ENCODE measurements around the gene TRIM45. TPM values are rescaled to one million over a fixed set of nuclear protein-coding genes. Genes with fewer than 3 reads are reported as not detected.

TRIM45 gene
- total RNA-seq, 1 donor from 2014 or later, result 7.0 TPM

DNA sequence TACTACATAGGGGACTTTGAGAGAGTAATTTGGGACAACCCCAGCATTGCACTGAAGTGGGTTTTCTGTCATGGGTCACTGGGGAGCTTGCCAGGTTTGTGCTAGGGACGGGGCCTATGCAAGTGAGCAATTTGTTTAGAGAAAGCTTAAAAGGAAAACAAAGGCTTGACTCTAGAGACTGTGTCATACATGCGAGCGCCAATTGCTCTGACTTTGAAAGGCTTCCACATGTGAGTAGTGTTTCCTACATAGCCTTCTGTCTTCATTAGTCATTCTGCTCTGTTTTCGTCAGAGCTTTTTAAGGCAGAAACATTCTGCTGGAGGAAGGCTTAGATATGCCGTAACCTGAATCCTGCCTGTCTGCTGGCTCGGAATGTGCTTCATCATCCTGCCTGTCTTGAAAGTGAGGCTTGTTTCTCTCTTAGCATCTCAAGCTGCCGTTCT is 28.4 kb downstream of the TRIM45 start:
- no peaks in the 10 kb centered on the region for H3K4me1 Mint-ChIP-seq (ENCODE audit: unreplicated experiment)
- TF ChIP-seq, protein P1, sequence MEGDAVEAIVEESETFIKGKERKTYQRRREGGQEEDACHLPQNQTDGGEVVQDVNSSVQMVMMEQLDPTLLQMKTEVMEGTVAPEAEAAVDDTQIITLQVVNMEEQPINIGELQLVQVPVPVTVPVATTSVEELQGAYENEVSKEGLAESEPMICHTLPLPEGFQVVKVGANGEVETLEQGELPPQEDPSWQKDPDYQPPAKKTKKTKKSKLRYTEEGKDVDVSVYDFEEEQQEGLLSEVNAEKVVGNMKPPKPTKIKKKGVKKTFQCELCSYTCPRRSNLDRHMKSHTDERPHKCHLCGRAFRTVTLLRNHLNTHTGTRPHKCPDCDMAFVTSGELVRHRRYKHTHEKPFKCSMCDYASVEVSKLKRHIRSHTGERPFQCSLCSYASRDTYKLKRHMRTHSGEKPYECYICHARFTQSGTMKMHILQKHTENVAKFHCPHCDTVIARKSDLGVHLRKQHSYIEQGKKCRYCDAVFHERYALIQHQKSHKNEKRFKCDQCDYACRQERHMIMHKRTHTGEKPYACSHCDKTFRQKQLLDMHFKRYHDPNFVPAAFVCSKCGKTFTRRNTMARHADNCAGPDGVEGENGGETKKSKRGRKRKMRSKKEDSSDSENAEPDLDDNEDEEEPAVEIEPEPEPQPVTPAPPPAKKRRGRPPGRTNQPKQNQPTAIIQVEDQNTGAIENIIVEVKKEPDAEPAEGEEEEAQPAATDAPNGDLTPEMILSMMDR (IDR thresholded peaks at IDR 0.05; ENCODE audit: unreplicated experiment), result no peak
- H3K9me3 Mint-ChIP-seq (ENCODE audit: unreplicated experiment), result no peaks in the 10 kb centered on the region
- no peaks in the 10 kb centered on the region for H3K27me3 Mint-ChIP-seq (ENCODE audit: unreplicated experiment)
- DNase-seq (ENCODE audit: low spot score), result no peak
- no peak overlapping the region for H3K27ac Mint-ChIP-seq (ENCODE audit: unreplicated experiment)
- no peak overlapping the region for H3K4me3 Mint-ChIP-seq (ENCODE audit: unreplicated experiment)
- H3K36me3 Mint-ChIP-seq (ENCODE audit: low read depth, unreplicated experiment), result no peaks in the 10 kb centered on the region

DNA sequence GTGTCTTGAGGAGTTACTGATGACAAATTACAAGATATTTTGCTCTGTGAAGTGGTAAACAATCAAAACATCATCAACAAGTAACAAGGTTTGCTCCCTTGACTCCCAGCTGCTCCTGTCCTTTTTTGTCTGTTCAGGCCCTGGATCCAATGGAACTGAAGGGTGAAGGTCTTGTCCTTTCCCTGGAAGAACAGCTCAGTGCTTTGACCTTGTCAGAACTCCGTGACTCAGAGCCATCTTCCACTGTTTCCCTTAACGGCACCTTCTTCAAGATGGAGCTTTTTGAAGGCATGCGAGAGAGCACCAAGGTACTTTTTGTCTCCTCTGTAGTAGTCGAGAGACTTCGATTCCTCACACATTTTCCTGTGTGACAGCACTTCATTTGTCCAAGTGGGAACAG is 29.0 kb downstream of the TRIM45 start:
- Mint-ChIP-seq H3K36me3 (ENCODE audit: low read depth, unreplicated experiment) (no peaks in the 10 kb centered on the region), H3K4me1 (ENCODE audit: unreplicated experiment) (no peaks in the 10 kb centered on the region), H3K27ac (ENCODE audit: unreplicated experiment) (no peak overlapping the region), H3K27me3 (ENCODE audit: unreplicated experiment) (peaks cover under 1% of the 10 kb centered on the region), H3K4me3 (ENCODE audit: unreplicated experiment) (no peak overlapping the region), H3K9me3 (ENCODE audit: unreplicated experiment) (no peaks in the 10 kb centered on the region)
- TF ChIP-seq, protein P1 (IDR thresholded peaks at IDR 0.05; ENCODE audit: unreplicated experiment), result no peak
- no peak for DNase-seq (ENCODE audit: low spot score)

DNA sequence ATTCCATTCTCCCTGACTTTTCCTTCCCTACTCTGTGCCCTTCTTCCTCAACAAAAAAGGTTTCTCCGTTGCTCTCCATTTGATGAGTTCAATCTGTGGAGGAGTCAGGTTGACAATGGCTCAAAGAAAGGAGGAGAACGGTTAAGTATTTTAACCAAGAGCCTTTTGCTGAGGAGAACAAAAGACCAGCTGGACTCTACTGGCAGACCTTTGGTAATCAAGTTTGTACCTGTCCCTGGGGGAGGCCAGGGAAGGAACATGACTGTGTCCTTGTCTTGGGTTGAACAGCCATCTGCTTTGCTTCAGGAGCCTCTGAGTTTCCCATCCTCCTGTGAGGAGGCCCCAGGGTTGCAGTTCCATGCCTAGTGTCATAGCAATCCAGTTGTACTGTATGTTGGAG is 31.6 kb downstream of the TRIM45 start:
- DNase-seq (ENCODE audit: low spot score), result no peak
- Mint-ChIP-seq H3K36me3 (ENCODE audit: low read depth, unreplicated experiment) (no peaks in the 10 kb centered on the region), H3K9me3 (ENCODE audit: unreplicated experiment) (no peaks in the 10 kb centered on the region), H3K4me3 (ENCODE audit: unreplicated experiment) (no peak overlapping the region), H3K27me3 (ENCODE audit: unreplicated experiment) (peaks cover 1% of the 10 kb centered on the region), H3K4me1 (ENCODE audit: unreplicated experiment) (no peaks in the 10 kb centered on the region), H3K27ac (ENCODE audit: unreplicated experiment) (no peak overlapping the region)
- TF ChIP-seq, protein P1 (IDR thresholded peaks at IDR 0.05; ENCODE audit: unreplicated experiment), result no peak

DNA sequence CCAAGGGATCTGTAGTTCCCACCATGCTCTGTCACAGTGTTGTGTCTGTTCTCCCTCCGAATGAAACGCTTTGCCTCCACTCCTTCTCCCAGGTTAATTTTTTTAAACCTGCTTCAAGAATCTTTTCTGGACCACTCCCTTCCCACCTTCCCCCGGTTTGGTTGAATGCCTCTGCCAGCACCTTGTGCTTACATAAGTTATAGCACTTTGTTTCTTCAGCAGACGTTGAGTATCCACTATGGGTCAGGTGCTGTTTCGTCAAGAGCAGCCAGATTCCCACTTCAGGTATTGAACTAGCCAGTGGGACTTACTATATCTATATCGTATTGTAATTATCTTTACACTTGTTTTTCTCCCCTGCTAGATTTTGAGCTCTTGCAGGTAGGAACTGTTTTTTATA is 33.9 kb downstream of the TRIM45 start:
- Mint-ChIP-seq H3K4me3 (ENCODE audit: unreplicated experiment) (no peak overlapping the region), H3K27me3 (ENCODE audit: unreplicated experiment) (peaks cover 1% of the 10 kb centered on the region), H3K9me3 (ENCODE audit: unreplicated experiment) (no peaks in the 10 kb centered on the region), H3K36me3 (ENCODE audit: low read depth, unreplicated experiment) (no peaks in the 10 kb centered on the region), H3K4me1 (ENCODE audit: unreplicated experiment) (no peaks in the 10 kb centered on the region), H3K27ac (ENCODE audit: unreplicated experiment) (no peak overlapping the region)
- DNase-seq (ENCODE audit: low spot score), result no peak
- TF ChIP-seq, protein P1 (IDR thresholded peaks at IDR 0.05; ENCODE audit: unreplicated experiment), result no peak

DNA sequence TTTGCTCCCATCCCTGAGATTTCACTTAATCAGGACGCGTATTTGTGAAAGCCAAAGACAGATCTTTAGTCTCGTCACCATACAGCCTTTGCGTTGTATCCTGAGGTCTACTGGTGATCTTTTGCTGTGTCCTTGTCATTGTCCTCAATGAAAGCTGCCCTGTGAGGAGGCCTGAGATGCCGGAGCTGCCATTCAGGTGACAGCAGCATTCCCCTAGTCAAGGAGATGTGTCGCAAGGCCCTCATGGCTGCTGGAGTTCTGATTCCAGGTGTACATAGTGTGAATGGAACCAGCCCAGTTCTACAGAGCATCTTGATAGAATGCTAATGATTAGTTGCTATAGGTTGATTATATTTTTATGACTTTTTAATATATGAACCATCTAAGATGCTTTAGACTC is 37.3 kb downstream of the TRIM45 start:
- TF ChIP-seq, protein P1 (IDR thresholded peaks at IDR 0.05; ENCODE audit: unreplicated experiment), result no peak
- Mint-ChIP-seq H3K4me1 (ENCODE audit: unreplicated experiment) (no peaks in the 10 kb centered on the region), H3K36me3 (ENCODE audit: low read depth, unreplicated experiment) (no peaks in the 10 kb centered on the region), H3K4me3 (ENCODE audit: unreplicated experiment) (no peak overlapping the region), H3K9me3 (ENCODE audit: unreplicated experiment) (no peaks in the 10 kb centered on the region), H3K27me3 (ENCODE audit: unreplicated experiment) (peaks cover 1% of the 10 kb centered on the region), H3K27ac (ENCODE audit: unreplicated experiment) (no peak overlapping the region)
- DNase-seq (ENCODE audit: low spot score), result no peak

Measured in endothelial cell (in vitro differentiated cells).